Right kidney (tissue), 1 donor: ENCODE results near the gene SOX5.
"Not testable (repeated sequence)": the region's sequence is repeated elsewhere in the genome, so short reads cannot be mapped to it uniquely, and the experiment has no call there.

Experiments
- DNase-seq: peaks from one replicate; pipeline ENCODE4 v3.0.0-alpha.2; 2016

The SOX5 gene

DNA sequence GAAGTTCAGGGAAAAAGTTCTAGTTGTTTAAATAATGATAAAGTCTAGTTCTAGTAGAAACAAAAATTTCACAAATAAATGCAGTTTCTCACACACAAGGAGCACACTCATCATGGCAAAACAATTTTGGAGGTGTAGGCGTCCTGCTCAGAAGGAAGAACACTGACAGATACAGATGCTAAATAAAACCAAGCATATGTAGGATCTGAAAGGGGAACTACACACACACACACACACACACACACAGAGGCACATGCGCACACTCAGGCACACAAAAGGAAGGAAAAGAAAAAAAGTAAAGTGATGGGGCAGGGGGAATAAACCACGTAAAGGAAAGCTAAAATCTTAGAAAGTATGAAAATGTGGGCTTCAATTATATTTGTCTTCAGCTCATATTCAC lies 117.7 kb downstream of the SOX5 start:
- no peak for DNase-seq

DNA sequence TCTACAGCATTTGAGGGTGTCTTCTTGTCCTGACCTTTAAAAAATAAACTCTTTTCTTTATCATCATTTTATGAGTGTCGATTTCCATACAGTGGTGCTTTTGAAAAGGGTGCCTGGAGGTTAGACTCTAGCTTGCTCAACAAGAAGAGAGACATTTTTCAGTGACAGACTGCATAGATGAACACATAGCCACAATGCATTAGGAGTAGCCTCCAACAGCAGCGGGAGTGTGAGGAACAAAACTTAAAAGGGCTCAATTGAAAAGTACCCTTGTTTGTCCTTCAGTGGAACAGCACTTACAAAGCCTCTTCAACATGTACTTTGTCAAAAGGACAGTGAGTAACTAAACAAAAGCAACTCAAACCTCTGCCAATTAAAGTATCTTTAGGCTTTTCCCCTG lies 119.3 kb downstream of the SOX5 start:
- DNase-seq, result no peak

DNA sequence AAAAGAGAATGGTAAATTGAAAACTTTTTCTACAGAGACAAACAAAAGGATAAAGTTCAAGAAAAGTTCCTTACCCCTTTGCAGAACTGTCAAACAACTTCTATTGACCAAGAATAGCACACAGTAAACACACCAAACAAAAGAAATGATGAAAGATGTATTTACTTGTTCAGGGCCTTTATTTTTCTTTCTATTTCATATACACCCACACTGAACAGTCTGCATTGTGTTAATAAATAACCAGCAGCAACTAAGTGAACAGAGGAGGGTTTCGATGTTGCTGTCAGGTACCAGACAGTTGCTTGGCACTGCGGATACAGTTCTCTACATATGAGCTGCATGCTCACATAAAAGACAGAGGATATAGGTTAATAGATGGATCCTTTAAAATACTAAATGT lies 122.1 kb downstream of the SOX5 start:
- no peak for DNase-seq

DNA sequence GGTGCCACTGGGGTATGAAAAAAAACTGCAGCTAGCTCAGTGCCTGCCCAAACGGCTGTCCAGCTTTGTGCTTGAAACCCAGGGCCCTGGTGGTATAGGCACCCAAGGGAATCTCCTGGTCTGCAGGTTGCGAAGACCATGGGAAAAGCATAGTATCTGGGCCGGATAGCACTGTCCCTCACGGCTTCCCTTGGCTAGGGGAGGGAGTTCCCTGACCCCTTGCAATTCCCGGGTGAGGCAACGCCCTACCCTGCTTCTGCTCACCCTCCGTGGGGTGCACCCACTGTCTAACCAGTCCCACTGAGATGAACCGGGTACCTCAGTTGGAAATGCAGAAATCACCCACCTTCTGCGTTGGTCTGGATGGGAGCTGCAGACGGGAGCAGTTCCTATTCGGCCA lies 124.3 kb downstream of the SOX5 start:
- DNase-seq, result not testable (repeated sequence)

DNA sequence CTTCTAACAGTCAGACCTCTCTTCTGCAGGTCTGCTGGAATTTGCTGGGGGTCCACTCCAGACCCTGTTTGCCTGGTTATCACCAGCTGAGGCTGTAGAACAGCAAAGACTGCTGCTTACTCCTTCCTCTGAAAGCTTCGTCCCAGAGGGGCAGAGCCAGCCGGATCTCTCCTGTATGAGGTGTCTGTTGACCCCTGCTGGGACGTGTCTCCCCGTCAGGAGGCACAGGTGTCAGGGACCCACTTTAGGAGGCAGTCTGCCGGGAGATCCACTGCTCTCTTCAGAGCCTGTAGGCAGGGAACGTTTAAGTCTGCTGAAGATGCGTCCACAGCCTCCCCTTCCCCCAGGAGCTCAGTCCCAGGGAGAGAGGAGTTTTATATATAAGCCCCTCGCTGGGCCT lies 125.1 kb downstream of the SOX5 start:
- DNase-seq, result no peak

DNA sequence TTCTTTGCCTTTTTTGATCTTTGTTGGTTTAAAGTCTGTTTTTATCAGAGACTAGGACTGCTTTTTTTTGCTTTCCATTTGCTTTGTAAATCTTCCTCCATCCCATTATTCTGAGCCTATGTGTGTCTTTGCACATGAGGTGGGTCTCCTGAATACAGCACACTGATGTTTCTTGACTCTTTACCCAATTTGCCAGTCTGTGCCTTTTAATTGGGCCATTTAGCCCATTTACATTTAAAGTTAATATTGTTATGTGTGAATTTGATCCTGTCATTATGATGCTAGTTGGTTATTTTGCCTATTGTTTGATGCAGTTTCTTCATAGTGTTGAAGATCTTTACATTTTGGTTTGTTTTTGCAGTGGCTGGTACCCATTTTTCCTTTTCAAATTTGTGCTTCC lies 126.6 kb downstream of the SOX5 start:
- not testable (repeated sequence) for DNase-seq

DNA sequence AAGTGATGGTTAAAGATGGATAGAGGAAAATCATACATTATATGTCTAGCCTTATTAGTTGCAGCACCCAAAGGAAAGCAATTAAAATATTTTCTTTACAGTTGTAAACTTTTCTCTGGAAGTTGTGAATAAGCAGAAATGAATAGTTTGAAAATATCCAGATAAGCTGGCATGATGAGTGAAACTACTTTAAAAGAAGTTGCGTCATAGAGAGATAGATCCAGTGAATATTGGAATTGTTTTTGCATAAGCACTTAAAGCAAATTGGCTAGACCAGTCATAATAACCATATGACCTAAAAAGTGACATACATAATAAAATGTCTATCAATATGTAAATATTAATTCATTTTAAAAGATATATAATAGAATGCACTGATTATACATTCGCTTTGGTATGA lies 132.1 kb downstream of the SOX5 start:
- DNase-seq, result no peak

DNA sequence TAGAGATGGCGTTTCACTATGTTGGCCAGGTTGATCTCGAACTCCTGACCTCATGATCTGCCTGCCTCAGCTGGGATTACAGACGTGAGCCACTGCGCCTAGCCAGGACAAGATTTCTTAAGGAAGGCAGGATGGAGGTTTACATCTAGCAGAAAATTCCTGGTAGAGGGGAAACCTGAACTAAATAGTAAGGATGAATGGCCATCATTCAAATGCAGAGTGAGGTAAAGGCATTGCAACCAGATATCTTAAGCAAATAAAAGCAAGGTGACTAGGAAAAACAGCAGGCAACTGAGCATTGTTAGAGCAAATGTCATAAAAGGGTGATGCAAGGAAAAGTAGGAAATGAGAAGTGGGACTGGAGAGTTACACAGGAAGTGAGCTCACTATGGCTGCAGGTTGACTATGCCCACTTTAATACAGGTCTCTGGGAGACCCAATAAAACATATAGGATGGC lies 133.0 kb downstream of the SOX5 start:
- DNase-seq, result no peak

DNA sequence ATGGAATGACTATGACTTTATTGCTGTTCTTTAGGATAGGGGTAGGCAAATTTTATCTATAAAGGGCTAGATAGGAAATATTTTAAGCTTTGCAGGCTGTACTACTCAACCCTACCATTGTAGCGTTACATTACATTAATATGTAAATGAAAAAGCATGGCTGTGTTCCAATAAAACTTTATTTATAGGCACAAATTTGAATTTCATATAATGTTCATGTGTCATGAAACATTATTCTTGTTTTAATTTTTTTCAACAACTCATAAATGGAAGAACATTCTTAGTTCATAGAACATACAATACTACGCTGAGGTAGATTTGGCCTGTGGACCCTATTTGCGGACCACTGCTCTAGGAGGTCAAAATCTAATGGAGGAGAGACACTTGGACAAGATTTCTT lies 133.7 kb downstream of the SOX5 start:
- no peak for DNase-seq

DNA sequence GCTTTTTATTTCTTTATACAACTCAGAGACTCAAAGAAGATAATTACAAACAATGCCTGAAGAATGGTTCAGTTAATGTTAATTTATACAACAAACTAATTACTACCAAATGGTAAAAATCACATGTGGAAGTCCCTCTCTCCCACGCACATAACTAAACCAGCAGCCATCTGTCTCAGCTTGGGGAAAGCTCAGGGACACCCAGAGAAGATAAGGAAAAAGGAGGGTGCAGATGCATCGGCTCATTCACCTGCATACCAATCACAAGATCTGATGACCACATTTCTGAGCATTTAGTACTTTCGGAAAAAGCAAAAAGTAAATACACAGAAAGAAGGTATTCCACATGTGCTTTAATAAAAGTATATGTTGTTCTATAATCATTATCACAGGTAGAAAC lies 136.3 kb downstream of the SOX5 start:
- no peak for DNase-seq

DNA sequence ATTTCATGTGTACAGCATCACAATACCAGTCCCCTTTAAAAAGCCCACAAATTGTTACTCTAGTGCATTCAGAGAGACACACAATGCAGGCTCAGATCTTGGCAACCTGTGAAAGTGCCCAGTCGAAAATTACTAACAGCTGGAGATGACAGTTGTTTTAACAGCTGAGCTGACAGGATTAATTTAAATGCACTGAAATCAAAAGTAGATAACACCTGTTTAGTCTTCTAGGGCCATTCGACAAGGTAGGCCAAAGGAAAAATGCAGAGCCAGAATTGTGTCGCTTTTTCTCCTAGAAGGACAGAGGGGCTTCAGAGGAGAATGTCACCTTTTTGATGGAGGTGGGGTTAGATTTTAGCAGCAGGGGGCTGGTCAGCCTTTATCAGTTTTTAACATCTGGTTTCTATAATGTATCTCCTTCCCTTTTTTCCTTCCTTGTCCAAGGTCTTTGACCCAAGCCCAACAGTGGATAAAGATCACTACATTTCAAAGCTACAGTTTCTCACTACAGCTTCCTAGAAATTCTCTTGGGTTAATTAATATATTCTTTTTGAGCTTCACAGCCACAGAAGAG lies 139.1 kb downstream of the SOX5 start:
- no peak for DNase-seq

DNA sequence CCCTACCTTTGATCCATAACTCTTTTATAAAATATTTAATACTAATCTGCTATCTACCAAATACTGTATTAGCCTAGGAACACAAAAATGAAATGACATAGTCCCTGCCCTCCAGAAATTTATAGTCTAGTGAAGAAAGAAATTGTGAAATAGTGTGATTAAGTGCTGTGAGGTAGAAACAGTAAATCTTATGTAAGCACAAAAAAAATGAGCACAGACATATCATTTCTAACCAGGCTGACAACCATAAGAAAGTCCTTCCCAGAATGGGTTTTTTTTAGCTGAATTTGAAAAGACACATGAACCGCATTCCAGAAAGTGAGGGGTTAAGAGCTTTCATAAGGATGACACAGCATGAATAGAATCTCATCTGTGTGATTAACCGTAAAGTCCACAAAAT lies 145.9 kb downstream of the SOX5 start:
- DNase-seq, result no peak

DNA sequence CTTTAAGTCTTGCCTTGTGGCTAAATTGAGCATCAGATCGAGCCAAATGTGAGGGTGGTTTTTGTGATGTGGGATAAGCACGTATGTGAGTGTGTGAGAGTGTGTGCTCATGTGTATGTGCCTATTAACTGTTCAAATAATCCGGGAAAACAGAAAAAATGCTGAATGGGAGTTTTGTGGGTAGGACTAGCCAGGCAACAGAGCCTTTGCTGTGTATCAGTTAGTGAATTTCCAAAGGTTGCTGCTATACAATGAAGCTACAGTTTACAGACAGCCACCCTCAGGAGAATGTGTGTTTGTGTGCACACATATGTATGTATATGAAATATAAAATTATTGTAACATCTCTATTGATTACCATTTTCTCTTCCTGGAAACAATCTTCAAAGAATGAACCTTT lies 154.0 kb downstream of the SOX5 start:
- DNase-seq, result no peak

DNA sequence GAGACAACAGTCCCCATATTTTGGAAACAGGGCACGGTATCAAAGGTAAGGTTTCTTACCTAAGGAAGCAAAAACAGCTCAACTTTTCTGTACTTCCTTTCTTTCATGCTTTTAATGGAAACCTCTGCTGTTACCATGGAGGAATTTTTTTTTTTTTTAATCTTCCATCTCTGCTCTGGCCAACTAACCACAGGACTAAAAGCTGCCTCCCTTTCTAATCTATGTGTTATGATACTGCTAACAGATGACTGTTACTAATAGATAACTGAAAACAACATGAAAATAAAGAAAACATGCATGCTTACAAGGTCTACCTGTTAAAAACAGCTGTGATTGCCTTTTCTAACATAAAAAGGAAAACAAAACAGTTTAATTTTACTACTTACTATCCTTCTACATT lies 168.4 kb downstream of the SOX5 start:
- no peak for DNase-seq

DNA sequence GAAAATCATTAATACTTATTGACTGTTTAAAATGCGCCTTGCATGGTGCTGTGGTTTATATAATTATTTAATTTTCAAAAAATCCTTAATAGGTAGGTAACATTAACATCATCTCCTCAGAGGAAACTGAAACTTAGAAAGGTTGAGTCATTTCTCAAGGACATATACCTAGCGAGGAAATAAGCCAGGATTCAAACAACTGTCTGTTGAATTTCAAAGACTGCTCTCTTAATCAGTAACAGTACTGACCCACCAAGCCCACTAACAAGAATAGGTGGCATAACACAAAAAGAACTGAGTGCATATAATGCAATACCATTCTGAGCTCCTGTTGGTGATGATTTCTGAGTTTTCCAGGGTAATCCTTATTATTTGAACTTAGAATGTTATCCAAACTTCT lies 174.3 kb downstream of the SOX5 start:
- no peak for DNase-seq

DNA sequence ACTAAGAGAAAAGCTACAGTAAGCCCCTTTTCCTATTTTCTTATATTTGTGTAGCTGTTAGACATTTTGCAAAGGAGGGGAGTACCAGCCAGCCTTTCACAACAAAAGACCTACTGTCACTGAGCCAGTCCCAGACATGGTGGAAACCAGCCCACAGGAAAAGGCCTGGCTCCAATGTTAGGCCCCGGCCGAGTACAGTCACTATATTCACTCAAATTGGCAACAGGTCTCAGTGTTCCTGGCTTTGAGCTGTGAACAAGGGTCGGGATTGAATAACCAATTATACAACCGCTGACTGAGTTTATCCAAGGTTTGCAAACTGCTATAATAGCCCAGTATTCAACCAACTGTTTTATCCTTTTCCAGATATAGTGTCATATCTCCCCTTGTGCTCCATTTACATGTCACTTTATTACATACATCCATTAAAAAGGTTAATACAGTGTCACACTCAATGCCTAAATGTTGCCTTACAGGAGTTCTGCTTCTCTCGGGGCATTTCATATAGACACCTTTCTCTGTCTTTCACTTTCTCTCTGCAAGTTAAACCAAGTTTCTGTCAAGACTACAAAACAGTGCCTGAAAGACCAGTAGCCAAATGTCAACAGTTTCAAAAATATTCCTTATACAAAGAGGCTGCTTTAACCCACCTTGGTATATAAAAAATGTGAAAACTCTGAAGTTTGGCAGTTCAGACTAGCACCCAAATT lies 178.1 kb downstream of the SOX5 start:
- DNase-seq, result no peak

DNA sequence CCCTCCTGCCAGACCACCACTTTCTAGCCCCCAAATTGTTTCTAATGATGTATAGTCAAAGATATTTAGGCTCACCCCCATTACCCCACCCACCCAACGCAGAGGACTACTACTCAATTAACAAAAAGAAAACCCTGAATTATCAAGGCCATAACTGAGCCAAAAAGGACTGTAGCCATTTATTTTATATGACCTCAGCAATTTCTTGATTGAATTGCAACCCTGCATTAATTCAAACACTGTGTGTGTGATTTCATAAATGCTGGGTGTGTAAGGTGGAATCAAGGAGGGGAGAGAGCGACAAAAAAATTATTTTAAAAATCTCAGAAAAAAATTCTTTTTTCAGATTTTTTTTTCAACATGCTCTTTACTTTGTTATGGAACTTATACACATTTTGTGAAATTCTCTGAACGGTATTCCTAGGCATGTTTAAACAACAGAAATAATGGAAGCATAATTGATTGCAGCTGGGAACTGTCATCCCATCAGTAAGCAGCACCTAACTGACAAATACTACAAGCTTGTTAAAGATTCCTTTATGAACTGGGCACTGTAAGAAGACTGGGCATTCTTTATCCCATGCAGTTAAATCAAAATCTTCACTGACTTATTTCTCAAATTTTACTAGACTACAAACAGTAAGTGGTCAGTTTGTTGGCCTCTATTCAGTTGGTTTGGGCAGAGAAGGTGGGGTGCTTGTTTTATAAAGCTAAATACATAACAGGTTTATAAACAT lies 179.1 kb downstream of the SOX5 start:
- no peak for DNase-seq

DNA sequence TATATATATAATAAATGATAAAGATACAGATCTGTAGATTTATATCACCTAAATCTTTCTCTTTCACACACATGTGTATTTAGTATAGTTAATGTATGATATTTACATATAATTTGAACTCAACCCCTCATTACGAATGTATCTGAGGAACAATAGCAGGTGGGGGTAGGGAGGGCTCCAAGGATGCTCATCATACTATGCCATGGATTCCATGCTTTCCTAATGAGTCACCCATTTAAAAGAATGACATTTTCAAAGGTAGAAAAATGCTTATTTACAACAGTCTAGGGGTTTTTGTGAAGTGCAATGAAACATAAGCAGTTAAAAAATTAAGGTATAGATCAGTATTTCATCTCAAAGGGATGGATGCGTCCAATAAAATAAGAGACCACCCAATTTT lies 181.6 kb downstream of the SOX5 start:
- DNase-seq, result no peak

DNA sequence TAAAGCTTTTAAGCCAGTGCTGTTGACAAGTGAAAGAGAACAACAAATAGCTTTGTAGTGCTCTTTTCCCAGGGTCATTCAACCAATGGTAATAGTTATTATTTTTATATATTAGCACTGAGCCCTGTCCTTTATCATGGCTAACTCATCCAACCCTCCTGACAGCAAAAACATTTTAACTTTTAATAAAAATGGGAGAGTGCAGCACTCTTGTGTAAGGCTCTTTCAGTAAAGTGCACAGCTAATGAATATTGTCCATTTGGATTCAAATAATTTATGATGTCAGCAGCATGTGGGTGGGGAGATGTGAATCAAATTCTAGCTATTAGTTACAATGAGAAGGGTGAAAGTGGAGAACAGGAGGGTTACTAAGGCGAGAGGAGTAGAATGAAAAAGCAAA lies 185.7 kb downstream of the SOX5 start:
- DNase-seq, result no peak

DNA sequence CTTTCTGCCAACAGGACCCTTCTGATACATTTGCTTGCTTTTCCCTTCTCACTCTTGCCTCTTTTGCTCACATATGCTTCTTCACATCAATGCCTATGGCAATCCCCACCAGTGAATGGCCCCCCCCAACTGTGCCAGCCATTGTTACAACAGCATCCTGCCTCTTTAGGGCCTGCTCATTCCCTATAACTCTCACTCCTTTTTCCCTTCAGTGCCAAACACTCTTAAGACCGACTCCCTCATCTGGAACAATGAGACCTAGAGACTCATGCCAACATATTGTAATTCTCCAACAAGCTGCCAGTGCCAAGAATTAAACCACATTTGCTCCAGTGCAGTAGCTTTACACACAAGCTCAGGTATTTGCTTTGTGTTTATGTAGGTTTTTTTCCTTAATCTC lies 189.0 kb downstream of the SOX5 start:
- DNase-seq, result no peak

DNA sequence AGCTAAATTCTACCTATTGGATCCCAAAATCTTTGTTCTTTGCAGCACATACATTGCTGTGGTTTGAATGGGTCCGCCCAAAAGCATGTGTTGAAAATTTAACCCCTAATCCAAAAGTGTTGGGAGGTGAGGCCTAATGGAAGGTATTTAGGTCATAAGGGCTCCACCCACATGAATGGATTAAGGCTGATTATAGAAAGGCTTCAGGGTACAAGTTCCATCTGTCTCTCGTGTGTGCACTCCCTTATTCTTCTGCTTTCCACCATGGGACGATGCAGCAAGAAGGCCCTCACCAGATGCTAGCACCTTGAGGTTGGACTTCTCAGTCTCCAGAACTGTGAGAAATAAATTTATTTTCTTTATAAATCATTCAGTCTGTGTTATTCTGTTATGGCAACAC lies 190.9 kb downstream of the SOX5 start:
- no peak for DNase-seq

DNA sequence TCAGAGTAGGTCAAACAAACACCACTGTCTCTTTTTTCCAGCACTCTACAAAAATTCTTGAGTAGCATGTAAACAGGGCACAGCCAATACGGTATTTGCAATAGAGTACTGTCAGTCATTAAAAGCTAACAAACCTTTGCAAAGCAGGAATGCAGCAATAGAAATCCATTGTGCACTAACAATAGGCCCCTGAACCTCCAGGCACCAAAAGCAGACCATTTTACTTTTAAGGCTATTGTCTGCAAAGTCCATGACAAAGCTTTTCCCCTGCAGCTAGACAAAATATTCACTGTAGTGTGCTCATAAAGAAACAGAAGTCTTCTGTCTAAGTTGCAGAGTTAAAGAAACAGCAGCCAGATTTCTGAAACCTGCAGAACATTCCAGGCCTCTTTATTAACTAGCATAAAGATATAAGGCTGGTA lies 191.9 kb downstream of the SOX5 start:
- no peak for DNase-seq

DNA sequence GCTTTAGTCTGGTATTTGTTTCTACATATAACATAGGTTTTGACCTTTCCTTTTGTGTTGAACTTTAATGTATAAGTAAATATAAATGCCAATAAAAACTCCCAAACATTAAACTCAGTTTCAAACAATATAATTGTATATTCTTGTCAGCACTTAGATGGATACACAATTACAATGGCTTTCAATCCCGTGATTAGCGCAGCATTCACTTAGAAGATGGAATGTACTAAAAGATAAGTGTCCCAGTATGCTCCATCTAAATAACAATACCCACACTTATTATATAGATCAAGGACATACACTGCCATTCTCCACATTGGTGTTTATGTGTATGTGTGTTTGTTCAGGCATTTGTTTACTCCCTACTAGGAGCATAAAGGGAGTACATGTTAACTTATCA lies 193.1 kb downstream of the SOX5 start:
- no peak for DNase-seq
